ENCODE results near the gene FLNB.

- TF ChIP-seq CTCF (IDR thresholded peaks at IDR 0.05; ENCODE audit: low read length) = no peak
- no peak for TF ChIP-seq EZH2 (IDR thresholded peaks at IDR 0.05; ENCODE audit: borderline replicate concordance, low read length)
Measured at GRCh38 chr3:58134468-58134867, 126.2 kb downstream of the FLNB start.
